ENCODE results near the gene LAMA2.

The LAMA2 gene

DNA sequence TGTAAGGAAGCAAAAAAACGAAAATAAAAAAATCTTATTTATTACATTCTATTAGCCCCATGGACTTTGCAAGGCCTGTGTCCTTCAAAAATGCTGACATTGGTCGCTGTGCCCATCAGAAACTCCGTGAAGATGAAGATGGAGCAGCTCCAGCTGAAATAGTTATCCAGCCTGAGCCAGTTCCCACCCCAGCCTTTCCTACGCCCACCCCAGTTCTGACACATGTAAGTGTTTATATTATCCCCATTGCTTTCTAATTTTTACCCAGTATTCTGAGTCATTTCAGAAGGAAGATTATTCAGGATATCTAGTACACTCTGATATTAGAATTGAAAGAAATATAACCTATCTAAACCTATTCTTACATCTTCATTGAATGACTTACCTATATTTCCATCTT, 609.3 kb downstream of the LAMA2 start:
- DNase-seq (ENCODE audit: low read depth in 2 of 2) = no peak

GRCh38 chr6:129493354-129493902, 610.5 kb downstream of the LAMA2 start:
- DNase-seq (ENCODE audit: low read depth in 2 of 2) = no peak

- DNase-seq (ENCODE audit: low read depth in 2 of 2) = no peak
Measured at GRCh38 chr6:129494099-129494498, 611.2 kb downstream of the LAMA2 start.

GRCh38 chr6:129494586-129494985, 611.6 kb downstream of the LAMA2 start:
- DNase-seq (ENCODE audit: low read depth in 2 of 2) = no peak

DNA sequence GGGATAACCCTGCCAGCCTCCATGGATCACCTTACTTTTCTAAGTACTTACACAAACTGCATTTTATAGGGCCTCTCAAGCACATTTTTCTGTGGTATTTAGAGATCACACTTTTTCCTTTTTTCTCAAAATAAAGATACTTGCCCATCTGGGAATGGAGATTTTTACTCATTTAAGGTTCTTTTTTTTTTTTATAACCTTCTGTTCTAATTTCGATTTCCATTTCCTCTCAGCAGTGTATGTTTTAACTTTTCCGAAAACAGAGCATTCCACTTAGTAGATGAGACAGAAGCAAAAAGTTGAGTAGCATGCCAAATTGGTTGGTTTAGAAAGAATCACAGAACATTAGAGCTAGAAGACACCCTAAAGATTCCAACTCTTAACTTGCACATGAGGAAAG, 612.7 kb downstream of the LAMA2 start:
- DNase-seq (ENCODE audit: low read depth in 2 of 2) = no peak

DNA sequence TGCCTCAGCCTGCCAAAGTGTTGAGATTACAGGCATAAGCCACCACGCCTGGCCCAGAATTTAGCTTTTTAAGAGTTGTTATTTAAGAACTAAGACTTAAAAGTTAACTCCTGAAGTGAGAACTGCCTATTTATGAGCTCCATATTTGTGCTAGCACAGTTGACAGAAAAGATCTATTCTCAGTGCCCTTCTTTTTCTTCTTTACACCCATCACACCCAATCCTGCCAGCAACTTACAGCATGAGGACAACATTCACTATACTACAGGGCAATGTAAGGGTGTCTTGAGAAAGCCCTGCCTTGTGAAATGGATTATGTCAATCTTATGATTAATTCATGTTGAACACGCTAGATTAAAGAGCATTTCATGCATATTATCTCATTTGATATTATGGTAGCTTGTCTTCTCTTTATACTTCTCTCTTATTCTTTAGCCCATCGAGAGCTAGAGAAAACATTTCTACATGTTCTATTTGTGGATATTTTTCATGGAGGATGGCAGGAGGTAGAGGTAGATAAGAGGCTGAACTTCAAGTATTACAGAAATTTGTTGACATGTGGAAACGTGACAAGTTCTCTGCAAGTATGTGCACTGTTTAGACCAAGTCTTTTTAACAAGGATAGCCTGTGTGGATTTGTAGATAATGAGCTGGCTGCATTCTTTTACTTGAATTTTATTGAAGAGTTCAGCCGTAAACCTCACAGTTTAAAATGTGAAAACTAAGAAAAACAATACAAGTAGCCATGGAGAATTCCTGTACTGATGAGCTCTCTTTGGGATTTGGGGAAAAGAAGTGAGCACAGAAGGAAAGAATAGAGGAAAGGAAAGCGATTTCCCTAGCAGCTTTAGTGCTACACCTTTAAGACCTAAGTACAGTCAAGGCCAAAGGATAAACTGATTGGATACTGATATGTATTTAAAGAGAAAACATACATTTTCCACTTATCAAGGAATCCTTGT, 614.8 kb downstream of the LAMA2 start:
- no peak for DNase-seq (ENCODE audit: low read depth in 2 of 2)

DNA sequence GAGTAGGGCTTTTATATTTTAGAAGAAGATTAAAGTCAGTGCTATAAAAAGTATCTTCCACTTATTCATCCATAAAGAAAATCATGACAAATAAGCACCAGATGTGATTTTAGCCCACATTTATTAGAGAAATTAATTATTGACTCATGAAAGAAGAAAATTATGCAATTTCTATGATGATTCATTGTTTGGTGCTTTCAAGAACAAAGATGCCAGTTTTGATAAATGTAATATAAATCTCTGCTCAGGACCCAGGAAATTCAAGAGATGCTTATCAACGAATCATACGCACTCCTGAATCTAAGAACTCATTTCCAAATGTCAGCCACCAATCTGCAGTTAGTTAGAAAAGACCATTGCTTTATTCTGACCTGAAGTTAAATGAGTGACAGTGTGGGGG, 615.6 kb downstream of the LAMA2 start:
- no peak for DNase-seq (ENCODE audit: low read depth in 2 of 2)

- DNase-seq (ENCODE audit: low read depth in 2 of 2) = no peak
Measured at GRCh38 chr6:129498950-129499842, 616.3 kb downstream of the LAMA2 start.

GRCh38 chr6:129499843-129500219, 616.9 kb downstream of the LAMA2 start:
- no peak for DNase-seq (ENCODE audit: low read depth in 2 of 2)

- peak in 1 of 2 donors; percentile 20 for DNase-seq (ENCODE audit: low read depth in 2 of 2)
Measured at GRCh38 chr6:129500958-129501739, 618.2 kb downstream of the LAMA2 start.

DNA sequence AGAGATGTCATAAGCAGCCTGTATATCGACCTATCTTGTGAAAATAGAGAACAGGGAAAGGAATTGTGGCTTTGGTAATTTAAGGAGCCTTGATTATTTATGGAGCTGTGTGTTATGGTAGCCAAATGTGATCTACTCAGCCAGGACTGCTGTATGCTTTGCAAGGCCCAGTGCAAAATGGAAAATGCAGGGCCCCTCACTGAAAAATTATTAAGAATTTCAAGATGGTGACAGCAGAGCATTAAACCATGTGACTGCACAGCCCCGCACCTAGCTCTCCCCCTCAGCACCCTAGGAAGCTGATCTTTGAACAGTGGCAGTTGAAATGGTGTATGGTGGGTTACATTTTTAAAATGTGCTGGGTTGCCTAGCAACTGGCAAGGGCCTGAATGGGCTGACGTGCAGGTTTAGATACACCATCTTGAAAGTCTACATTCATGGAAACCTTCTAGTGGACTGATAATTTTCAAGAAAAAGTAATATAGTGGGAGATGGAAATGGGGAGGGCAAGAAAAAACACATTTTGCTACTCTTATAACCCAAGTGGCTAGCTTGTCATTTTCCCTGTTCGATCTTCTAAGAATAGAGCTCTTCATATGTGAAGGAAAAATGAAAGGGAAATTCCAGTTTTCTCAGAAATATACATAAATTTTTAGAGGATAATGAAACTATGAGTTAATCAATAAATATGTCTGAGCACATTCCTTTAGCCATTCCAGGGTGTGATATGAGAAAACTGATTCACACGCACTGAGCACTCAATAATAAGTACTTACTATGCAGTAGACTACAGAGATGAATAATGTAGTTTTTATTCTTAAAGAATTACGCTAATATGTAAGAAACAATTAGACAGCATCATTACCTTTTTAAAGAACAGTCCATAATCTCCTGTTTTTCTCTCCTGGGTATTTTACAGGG, 619.1 kb downstream of the LAMA2 start:
- DNase-seq (ENCODE audit: low read depth in 2 of 2) = no peak

DNA sequence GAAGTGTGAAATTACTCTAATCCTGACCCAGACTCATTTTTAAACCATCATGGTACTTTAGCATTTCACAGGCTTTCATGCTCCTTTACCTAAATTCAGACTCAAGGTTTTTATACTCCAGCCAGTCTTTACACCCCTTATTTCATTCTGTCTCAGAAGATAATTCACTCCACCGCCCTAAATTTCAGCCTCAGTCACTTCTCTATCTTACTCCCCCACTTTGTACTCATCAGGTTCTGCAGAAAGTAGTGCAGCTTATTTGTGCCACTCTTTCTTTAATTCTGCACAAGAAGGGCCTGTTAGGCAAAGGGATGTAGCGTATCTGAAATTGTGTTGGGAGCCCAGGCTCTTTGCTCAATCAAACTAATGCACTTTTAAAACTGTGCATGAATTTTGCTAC, 621.5 kb downstream of the LAMA2 start:
- DNase-seq (ENCODE audit: low read depth in 2 of 2) = no peak

DNA sequence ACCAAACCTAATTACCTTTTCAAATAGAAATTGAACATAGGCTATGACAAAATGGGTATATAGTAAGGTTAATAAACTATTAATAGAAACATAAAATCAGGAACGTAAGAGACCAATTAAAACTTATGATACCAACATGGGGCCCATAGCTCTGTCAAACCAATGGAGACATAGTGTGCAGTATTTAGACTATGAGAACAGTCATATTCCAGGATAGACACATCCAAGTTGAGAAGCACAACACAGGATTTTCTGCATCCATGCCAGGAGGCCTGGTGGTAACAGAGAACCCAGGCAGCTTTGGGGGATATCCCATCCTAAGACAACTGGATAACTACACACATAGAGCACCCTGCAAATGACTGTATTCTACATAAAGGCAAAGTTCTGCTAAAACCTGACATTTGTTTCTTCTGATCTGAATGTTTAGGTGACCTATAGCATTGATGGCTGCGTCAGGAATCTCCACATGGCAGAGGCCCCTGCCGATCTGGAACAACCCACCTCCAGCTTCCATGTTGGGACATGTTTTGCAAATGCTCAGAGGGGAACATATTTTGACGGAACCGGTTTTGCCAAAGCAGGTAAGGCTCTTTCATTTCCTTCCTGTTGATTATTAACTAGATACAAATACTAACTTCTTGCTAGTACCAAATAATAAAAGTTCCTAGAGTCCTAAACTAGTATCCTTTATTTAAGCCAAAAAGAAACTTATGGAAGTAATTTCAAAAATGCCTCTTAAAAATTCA, 624.3 kb downstream of the LAMA2 start:
- no peak for DNase-seq (ENCODE audit: low read depth in 2 of 2)

GRCh38 chr6:129507846-129508245, 624.9 kb downstream of the LAMA2 start:
- DNase-seq (ENCODE audit: low read depth in 2 of 2) = no peak

DNA sequence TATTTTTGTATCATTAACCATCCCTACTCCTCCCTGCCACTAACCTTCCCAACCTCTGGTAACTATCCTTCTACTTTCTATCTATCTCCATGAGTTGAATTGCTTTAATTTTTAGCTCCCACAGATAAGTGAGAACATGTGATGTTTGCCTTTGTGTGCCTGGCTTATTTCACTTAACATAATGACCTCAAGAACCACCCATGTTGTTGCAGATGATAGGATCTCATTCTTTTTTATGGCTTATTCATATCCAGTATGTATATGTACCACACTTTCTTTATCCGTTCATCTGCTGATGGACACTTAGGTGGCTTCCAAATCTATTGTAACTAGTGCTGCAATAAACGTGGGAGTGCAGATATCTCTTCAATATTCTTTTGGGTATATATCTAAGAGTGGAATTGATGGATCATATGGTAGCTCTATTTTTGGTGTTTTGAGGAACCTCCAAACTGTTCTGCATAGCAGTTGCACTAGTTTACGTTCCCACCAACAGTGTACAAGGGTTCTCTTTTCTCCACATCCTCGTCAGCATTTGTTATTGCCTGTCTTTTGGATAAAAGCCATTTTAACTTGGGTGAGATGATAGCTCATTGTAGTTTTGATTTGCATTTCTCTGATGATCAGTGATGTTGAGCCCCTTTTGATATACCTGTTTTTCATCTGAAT, 625.7 kb downstream of the LAMA2 start:
- no peak for DNase-seq (ENCODE audit: low read depth in 2 of 2)

DNA sequence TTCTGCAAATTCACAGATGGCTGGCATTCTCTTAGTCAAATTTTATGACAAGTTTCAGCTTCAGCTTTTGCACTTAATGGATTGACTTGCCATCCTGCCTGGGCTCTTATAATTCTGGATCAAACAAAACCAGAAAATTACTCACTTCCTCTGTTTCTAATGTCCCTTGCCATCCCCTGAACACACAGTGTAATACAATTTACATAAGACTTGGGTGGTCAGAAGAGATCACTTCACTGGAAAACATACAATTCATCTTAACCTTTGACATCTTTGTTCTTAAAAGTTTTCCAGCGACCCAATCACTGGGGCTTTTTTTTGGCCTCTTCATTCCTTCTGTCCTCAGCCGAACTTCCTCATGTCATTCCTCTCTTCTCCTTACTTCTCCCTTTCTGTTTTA, 628.0 kb downstream of the LAMA2 start:
- no peak for DNase-seq (ENCODE audit: low read depth in 2 of 2)

GRCh38 chr6:129513471-129513870, 630.5 kb downstream of the LAMA2 start:
- DNase-seq (ENCODE audit: low read depth in 2 of 2) = no peak

DNA sequence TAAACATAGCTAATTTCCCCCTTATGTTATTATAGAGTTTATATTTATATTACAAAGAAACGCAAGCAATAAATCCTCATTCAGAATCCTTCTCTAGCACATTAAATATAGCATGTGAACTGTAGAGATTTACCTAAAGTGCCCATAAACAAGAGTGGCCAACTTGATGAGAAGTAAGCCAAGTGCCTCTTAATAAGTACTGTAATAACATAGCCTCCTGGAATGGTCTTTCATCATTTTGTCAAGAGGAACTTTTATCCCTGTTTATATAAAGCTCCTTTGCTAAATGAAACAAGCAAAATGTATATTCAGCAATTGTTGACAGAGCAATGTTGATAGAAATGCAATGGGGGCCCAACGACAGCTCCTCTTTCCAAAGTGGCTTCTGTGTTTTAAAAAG, 632.1 kb downstream of the LAMA2 start:
- no peak for DNase-seq (ENCODE audit: low read depth in 2 of 2)

DNA sequence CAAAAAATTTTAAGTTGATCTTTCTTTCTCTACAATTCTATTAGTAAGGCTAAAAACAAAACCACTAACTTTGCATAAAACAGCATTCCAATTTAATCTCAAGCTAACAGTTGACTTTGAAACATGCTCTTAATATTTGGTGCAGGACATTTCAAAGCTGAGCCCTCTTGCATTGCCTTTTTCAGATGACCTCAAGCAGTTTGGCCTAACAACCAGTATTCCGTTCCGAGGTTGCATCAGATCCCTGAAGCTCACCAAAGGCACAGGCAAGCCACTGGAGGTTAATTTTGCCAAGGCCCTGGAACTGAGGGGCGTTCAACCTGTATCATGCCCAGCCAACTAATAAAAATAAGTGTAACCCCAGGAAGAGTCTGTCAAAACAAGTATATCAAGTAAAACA, 633.1 kb downstream of the LAMA2 start:
- no peak for DNase-seq (ENCODE audit: low read depth in 2 of 2)
